ENCODE data around the gene DSTN.

The DSTN gene

GRCh38 chr20:17629025-17629424, 59.1 kb downstream of the DSTN start:
- DNase-seq (ENCODE audit: low read depth in 1 of 2, low spot score in 1 of 2) = no peak
- Histone ChIP-seq H3K4me3 (replicated peaks; ENCODE audit: insufficient read depth, low read length) (no peak overlapping the region), H3K27me3 (ENCODE audit: insufficient read depth, poor library complexity, severe bottlenecking) (no peaks in the 10 kb centered on the region), H3K27ac (replicated peaks) (no peak overlapping the region)
- TF ChIP-seq, protein P1, sequence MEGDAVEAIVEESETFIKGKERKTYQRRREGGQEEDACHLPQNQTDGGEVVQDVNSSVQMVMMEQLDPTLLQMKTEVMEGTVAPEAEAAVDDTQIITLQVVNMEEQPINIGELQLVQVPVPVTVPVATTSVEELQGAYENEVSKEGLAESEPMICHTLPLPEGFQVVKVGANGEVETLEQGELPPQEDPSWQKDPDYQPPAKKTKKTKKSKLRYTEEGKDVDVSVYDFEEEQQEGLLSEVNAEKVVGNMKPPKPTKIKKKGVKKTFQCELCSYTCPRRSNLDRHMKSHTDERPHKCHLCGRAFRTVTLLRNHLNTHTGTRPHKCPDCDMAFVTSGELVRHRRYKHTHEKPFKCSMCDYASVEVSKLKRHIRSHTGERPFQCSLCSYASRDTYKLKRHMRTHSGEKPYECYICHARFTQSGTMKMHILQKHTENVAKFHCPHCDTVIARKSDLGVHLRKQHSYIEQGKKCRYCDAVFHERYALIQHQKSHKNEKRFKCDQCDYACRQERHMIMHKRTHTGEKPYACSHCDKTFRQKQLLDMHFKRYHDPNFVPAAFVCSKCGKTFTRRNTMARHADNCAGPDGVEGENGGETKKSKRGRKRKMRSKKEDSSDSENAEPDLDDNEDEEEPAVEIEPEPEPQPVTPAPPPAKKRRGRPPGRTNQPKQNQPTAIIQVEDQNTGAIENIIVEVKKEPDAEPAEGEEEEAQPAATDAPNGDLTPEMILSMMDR (IDR thresholded peaks at IDR 0.05; ENCODE audit: insufficient read depth, low read length) = no peak
- TF ChIP-seq SPI1 (IDR thresholded peaks at IDR 0.05; ENCODE audit: borderline replicate concordance, low read depth) (no peak), POLR2AphosphoS5 (IDR thresholded peaks at IDR 0.05; ENCODE audit: low read depth) (no peak), GABPA (IDR thresholded peaks at IDR 0.05; ENCODE audit: low read depth) (no peak)
- TF ChIP-seq, protein P2, sequence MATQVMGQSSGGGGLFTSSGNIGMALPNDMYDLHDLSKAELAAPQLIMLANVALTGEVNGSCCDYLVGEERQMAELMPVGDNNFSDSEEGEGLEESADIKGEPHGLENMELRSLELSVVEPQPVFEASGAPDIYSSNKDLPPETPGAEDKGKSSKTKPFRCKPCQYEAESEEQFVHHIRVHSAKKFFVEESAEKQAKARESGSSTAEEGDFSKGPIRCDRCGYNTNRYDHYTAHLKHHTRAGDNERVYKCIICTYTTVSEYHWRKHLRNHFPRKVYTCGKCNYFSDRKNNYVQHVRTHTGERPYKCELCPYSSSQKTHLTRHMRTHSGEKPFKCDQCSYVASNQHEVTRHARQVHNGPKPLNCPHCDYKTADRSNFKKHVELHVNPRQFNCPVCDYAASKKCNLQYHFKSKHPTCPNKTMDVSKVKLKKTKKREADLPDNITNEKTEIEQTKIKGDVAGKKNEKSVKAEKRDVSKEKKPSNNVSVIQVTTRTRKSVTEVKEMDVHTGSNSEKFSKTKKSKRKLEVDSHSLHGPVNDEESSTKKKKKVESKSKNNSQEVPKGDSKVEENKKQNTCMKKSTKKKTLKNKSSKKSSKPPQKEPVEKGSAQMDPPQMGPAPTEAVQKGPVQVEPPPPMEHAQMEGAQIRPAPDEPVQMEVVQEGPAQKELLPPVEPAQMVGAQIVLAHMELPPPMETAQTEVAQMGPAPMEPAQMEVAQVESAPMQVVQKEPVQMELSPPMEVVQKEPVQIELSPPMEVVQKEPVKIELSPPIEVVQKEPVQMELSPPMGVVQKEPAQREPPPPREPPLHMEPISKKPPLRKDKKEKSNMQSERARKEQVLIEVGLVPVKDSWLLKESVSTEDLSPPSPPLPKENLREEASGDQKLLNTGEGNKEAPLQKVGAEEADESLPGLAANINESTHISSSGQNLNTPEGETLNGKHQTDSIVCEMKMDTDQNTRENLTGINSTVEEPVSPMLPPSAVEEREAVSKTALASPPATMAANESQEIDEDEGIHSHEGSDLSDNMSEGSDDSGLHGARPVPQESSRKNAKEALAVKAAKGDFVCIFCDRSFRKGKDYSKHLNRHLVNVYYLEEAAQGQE (IDR thresholded peaks at IDR 0.05; ENCODE audit: insufficient replicate concordance, low read depth) = no peak

DNA sequence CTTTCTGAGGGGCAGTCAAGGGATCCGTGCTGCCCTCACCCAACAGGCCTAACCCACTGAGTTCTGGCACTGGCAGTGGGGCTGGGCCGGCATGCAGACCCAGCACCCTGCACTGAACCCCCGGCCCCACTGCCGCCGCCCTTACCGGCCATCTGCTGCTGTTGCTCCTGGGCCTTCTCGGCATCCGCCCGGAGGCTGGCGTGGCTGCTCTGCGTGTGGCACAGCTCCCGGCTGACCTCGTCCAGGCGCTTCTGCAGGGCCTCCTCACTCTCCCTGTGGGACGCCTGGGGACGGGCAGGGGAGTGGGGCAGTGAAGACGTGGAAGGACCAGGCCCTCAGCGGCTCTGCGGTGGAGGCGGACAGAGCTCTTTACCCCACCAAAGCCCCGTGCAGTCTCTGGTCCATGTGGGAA, 59.8 kb downstream of the DSTN start:
- Histone ChIP-seq H3K27ac (replicated peaks) (no peak overlapping the region), H3K4me3 (replicated peaks; ENCODE audit: insufficient read depth, low read length) (no peak overlapping the region), H3K27me3 (ENCODE audit: insufficient read depth, poor library complexity, severe bottlenecking) (no peaks in the 10 kb centered on the region)
- no peak for TF ChIP-seq POLR2AphosphoS5 (IDR thresholded peaks at IDR 0.05; ENCODE audit: low read depth)
- TF ChIP-seq GABPA (IDR thresholded peaks at IDR 0.05; ENCODE audit: low read depth) = no peak
- no peak for TF ChIP-seq SPI1 (IDR thresholded peaks at IDR 0.05; ENCODE audit: borderline replicate concordance, low read depth)
- TF ChIP-seq, protein P2 (IDR thresholded peaks at IDR 0.05; ENCODE audit: insufficient replicate concordance, low read depth) = no peak
- TF ChIP-seq, protein P1 (IDR thresholded peaks at IDR 0.05; ENCODE audit: insufficient read depth, low read length) = no peak
- no peak for DNase-seq (ENCODE audit: low read depth in 1 of 2, low spot score in 1 of 2)

DNA sequence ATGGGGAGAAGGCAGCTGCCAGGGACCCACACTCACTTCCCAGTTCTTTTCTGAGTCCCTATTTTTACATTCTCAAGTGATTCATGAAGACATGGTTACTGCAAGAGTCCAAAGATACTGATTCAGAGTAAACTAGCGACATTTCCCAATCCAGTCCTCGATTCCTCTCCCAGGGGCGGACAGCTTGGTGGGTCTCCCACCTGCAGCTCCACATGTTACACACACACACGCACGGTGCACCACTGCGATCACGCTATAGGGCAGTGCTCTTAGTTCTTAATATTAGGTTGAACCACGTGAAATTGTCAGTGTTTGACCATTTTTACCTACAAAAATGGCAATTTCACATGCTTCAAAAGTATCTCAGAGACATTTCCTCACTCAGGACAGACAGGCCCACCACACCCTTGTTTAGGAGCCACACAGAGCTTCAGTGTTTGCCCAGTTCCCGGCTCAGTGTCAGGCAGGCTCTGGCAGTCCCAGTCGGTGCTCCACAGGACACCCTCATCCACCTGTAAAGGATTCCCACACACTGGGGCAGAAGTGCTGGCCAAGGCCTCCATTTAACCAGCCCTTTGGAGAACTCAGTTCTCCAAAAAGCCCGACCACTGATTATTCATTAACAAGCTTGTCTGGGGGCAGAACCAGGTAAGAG, 60.4 kb downstream of the DSTN start:
- no peak for DNase-seq (ENCODE audit: low read depth in 1 of 2, low spot score in 1 of 2)
- Histone ChIP-seq H3K27me3 (ENCODE audit: insufficient read depth, poor library complexity, severe bottlenecking) (no peaks in the 10 kb centered on the region), H3K4me3 (replicated peaks; ENCODE audit: insufficient read depth, low read length) (no peak overlapping the region), H3K27ac (replicated peaks) (no peak overlapping the region)
- no peak for TF ChIP-seq POLR2AphosphoS5 (IDR thresholded peaks at IDR 0.05; ENCODE audit: low read depth)
- TF ChIP-seq, protein P1 (IDR thresholded peaks at IDR 0.05; ENCODE audit: insufficient read depth, low read length) = no peak
- TF ChIP-seq SPI1 (IDR thresholded peaks at IDR 0.05; ENCODE audit: borderline replicate concordance, low read depth) = no peak

GRCh38 chr20:17630806-17631195, 60.9 kb downstream of the DSTN start:
- TF ChIP-seq, protein P2 (IDR thresholded peaks at IDR 0.05; ENCODE audit: insufficient replicate concordance, low read depth) = no peak
- TF ChIP-seq SPI1 (IDR thresholded peaks at IDR 0.05; ENCODE audit: borderline replicate concordance, low read depth) = no peak
- TF ChIP-seq GABPA (IDR thresholded peaks at IDR 0.05; ENCODE audit: low read depth) = no peak
- TF ChIP-seq POLR2AphosphoS5 (IDR thresholded peaks at IDR 0.05; ENCODE audit: low read depth) = no peak
- Histone ChIP-seq H3K4me3 (replicated peaks; ENCODE audit: insufficient read depth, low read length) (no peak overlapping the region), H3K27me3 (ENCODE audit: insufficient read depth, poor library complexity, severe bottlenecking) (no peaks in the 10 kb centered on the region), H3K27ac (replicated peaks) (no peak overlapping the region)
- no peak for DNase-seq (ENCODE audit: low read depth in 1 of 2, low spot score in 1 of 2)

Measured in HL-60 (cell line).